Erythroblast (primary cell): Measurements from ENCODE around the gene USF3.

Experiments
- GATA1 ChIP-seq: IDR thresholded peaks from 2 replicates; pipeline ENCODE4 v1.6.1; 2011; ENCODE audit warnings: low read depth, mild to moderate bottlenecking, control low read depth, low read length, moderate library complexity
- POLR2A ChIP-seq: IDR thresholded peaks from 2 replicates; pipeline ENCODE4 v1.6.1; 2011; ENCODE audit warnings: mild to moderate bottlenecking, low read length

GRCh38 chr3:113719294-113719693, 22.9 kb upstream of the USF3 start:
- TF ChIP-seq POLR2A (no peak), GATA1 (no peak)
